Stimulated activated naive CD8-positive, alpha-beta T cell treated with anti-CD3 and anti-CD28 coated beads, Interleukin-15, Interleukin-2, amounts not matched to agents 100 U/mL and 50 U/mL, for 24 hours (primary cell): ENCODE measurements around the gene CLRN2.
"Not testable (repeated sequence)": the region's sequence is repeated elsewhere in the genome, so short reads cannot be mapped to it uniquely, and the experiment has no call there.

Experiments used
- ATAC-seq: fragments of 150-1000 bp; cut with Tn5 transposase; one replicate; pipeline ENCODE4 v1.10.0; 2021
- DNase-seq: peaks from one replicate; pipeline ENCODE4 v3.0.0; 2021

The CLRN2 gene

GRCh38 chr4:17545374-17546140 lies 30.6 kb downstream of the CLRN2 start:
- DNase-seq (no peak), ATAC-seq (no peak)

GRCh38 chr4:17546222-17546621 lies 31.3 kb downstream of the CLRN2 start:
- no peak for DNase-seq
- ATAC-seq: no peak

GRCh38 chr4:17546678-17547077 lies 31.7 kb downstream of the CLRN2 start:
- ATAC-seq (no peak), DNase-seq (no peak)

GRCh38 chr4:17550549-17550948 lies 35.6 kb downstream of the CLRN2 start:
- ATAC-seq (no peak), DNase-seq (no peak)

- no peak for DNase-seq
- no peak for ATAC-seq
Observed at GRCh38 chr4:17552427-17552826, 37.5 kb downstream of the CLRN2 start.

- no peak for ATAC-seq
- DNase-seq: no peak
Observed at GRCh38 chr4:17554568-17554967, 39.6 kb downstream of the CLRN2 start.

- ATAC-seq: no peak
- no peak for DNase-seq
Observed at GRCh38 chr4:17556498-17556897, 41.5 kb downstream of the CLRN2 start.

- DNase-seq: no peak
- ATAC-seq: no peak
Observed at GRCh38 chr4:17557880-17558279, 42.9 kb downstream of the CLRN2 start.

- no peak for DNase-seq
- no peak for ATAC-seq
Observed at GRCh38 chr4:17558941-17559708, 44.2 kb downstream of the CLRN2 start.

- DNase-seq (no peak), ATAC-seq (no peak)
Observed at GRCh38 chr4:17559709-17560048, 44.7 kb downstream of the CLRN2 start.

GRCh38 chr4:17560065-17560673 lies 45.2 kb downstream of the CLRN2 start:
- no peak for ATAC-seq
- no peak for DNase-seq

- ATAC-seq: no peak
- DNase-seq: no peak
Observed at GRCh38 chr4:17561195-17561909, 46.4 kb downstream of the CLRN2 start.

- ATAC-seq: no peak
- DNase-seq: no peak
Observed at GRCh38 chr4:17562157-17562556, 47.2 kb downstream of the CLRN2 start.

GRCh38 chr4:17565846-17566245 lies 50.9 kb downstream of the CLRN2 start:
- ATAC-seq (no peak), DNase-seq (no peak)

- ATAC-seq (no peak), DNase-seq (no peak)
Observed at GRCh38 chr4:17567271-17567670, 52.3 kb downstream of the CLRN2 start.

GRCh38 chr4:17574206-17574605 lies 59.2 kb downstream of the CLRN2 start:
- ATAC-seq: no peak
- DNase-seq: no peak

GRCh38 chr4:17575177-17575576 lies 60.2 kb downstream of the CLRN2 start:
- not testable (repeated sequence) for DNase-seq, ATAC-seq
